Tibial artery (tissue), 4 donors: ENCODE results near the gene ACBD4.

Source experiments
- DNase-seq, 2 donors: peaks; one replicate each; pipeline ENCODE4 v3.0.0-alpha.2; 2019
- H3K27ac ChIP-seq, 2 donors: fragments of 200-600 bp; sonication (generic) in 1 of 2; 1 replicate in 1 of 2; 2 replicates in 1 of 2; pipeline ENCODE4 v1.5.1; 2018 to 2019; ENCODE audit warnings: mild to moderate bottlenecking in 1 of 2
- H3K27me3 ChIP-seq, 2 donors: fragments of 200-600 bp; sonication (generic) in 1 of 2; one replicate each; pipeline versions ENCODE4 v1.5.1 to v1.6.0; 2016 to 2019
- H3K36me3 ChIP-seq, 3 donors: fragments of 200-600 bp; sonication (generic) in 2 of 3; one replicate each; pipeline ENCODE4 v1.5.1; 2016 to 2019; ENCODE audit warnings: mild to moderate bottlenecking in 2 of 3
- H3K4me1 ChIP-seq, 4 donors: fragments of 200-600 bp; sonication (generic) in 2 of 4; 1 replicate in 3 of 4; 2 replicates in 1 of 4; pipeline ENCODE4 v1.5.1; 2016 to 2019
- H3K4me3 ChIP-seq, 2 donors: fragments of 200-600 bp; sonication (generic) in 1 of 2; 1 replicate in 1 of 2; 2 replicates in 1 of 2; pipeline ENCODE4 v1.5.1; 2018 to 2019; ENCODE audit warnings: mild to moderate bottlenecking in 2 of 2
- H3K9me3 ChIP-seq, 3 donors: fragments of 200-600 bp; sonication (generic) in 1 of 3; one replicate each; pipeline ENCODE4 v1.5.1; 2016 to 2019
- CTCF ChIP-seq, 2 experiments: fragments of 200-600 bp in 1 of 2; fragments of 450-650 bp in 1 of 2; IDR thresholded peaks; one replicate each; pipeline ENCODE4 v1.5.1; 2017 to 2019; ENCODE audit warnings: antibody characterized with exemption in 2 of 2, mild to moderate bottlenecking in 1 of 2, moderate library complexity in 1 of 2
- intact Hi-C: fragments of 100-400 bp; cut with DNase I; formaldehyde crosslinking; loops from one replicate; pipeline ENCODE4 v1.15.0; 2023; ENCODE audit warnings: low total_unique reads

Gene ACBD4

GRCh38 chr17:45104907-45105624 lies 30.4 kb upstream of the ACBD4 start:
- peak overlapping the region in 1 of 2 donors; percentile 91 for H3K27ac ChIP-seq
- peaks cover 0 to 39% (median 21%) of the 10 kb centered on the region in 4 donors for H3K4me1 ChIP-seq
- no peak for TF ChIP-seq CTCF (IDR thresholded peaks at IDR 0.05)
- intact Hi-C loops = loop anchor here (5.0 kb wide), 2 partner anchors 83 to 193 kb away; no protein-coding TSS in a partner anchor
- peaks cover 74 to 90% (median 89%) of the 10 kb centered on the region in 3 donors for H3K36me3 ChIP-seq
- H3K27me3 ChIP-seq = no peaks in the 10 kb centered on the region
- H3K9me3 ChIP-seq = no peaks in the 10 kb centered on the region
- H3K4me3 ChIP-seq = no peak overlapping the region
- no peak for DNase-seq

GRCh38 chr17:45106096-45106495 lies 29.4 kb upstream of the ACBD4 start:
- intact Hi-C loops = loop anchor here (5.0 kb wide), 1 partner anchor 194 kb away; no protein-coding TSS in a partner anchor
- Histone ChIP-seq H3K4me3 (no peak overlapping the region), H3K4me1 (peaks cover 3 to 49% (median 31%) of the 10 kb centered on the region in 4 donors), H3K9me3 (no peaks in the 10 kb centered on the region), H3K27ac (peak overlapping the region; percentile 23 to 91), H3K36me3 (peaks cover 72 to 81% (median 80%) of the 10 kb centered on the region in 3 donors), H3K27me3 (no peaks in the 10 kb centered on the region)
- no peak for DNase-seq
- no peak for TF ChIP-seq CTCF (IDR thresholded peaks at IDR 0.05)

GRCh38 chr17:45106582-45106981 lies 28.9 kb upstream of the ACBD4 start:
- Histone ChIP-seq H3K4me1 (peaks cover 4 to 54% (median 35%) of the 10 kb centered on the region in 4 donors), H3K27ac (peak overlapping the region; percentile 23 to 91), H3K9me3 (no peaks in the 10 kb centered on the region), H3K36me3 (peaks cover 68 to 76% (median 76%) of the 10 kb centered on the region in 3 donors), H3K4me3 (no peak overlapping the region), H3K27me3 (no peaks in the 10 kb centered on the region)
- no peak for DNase-seq
- no peak for TF ChIP-seq CTCF (IDR thresholded peaks at IDR 0.05)
- intact Hi-C loops = loop anchor here (5.0 kb wide), 1 partner anchor 194 kb away; no protein-coding TSS in a partner anchor

- intact Hi-C loops = loop anchor here (5.0 kb wide), 1 partner anchor 195 kb away; no protein-coding TSS in a partner anchor
- Histone ChIP-seq H3K36me3 (peaks cover 62 to 75% (median 72%) of the 10 kb centered on the region in 3 donors), H3K4me3 (no peak overlapping the region), H3K4me1 (peaks cover 4 to 63% (median 40%) of the 10 kb centered on the region in 4 donors), H3K9me3 (no peaks in the 10 kb centered on the region), H3K27ac (peak overlapping the region in 1 of 2 donors; percentile 91), H3K27me3 (no peaks in the 10 kb centered on the region)
- no peak for TF ChIP-seq CTCF (IDR thresholded peaks at IDR 0.05)
- no peak for DNase-seq
Observed at GRCh38 chr17:45107293-45108010, 28.0 kb upstream of the ACBD4 start.

- peak overlapping the region in 1 of 2 donors; percentile 91 for H3K27ac ChIP-seq
- peaks cover 4 to 69% (median 42%) of the 10 kb centered on the region in 4 donors for H3K4me1 ChIP-seq
- DNase-seq = no peak
- peaks cover 63 to 75% (median 72%) of the 10 kb centered on the region in 3 donors for H3K36me3 ChIP-seq
- H3K27me3 ChIP-seq = no peaks in the 10 kb centered on the region
- intact Hi-C loops = loop anchor here (5.0 kb wide), 1 partner anchor 196 kb away; no protein-coding TSS in a partner anchor
- no peak overlapping the region for H3K4me3 ChIP-seq
- no peak for TF ChIP-seq CTCF (IDR thresholded peaks at IDR 0.05)
- H3K9me3 ChIP-seq = no peaks in the 10 kb centered on the region
Observed at GRCh38 chr17:45108051-45108450, 27.4 kb upstream of the ACBD4 start.
